Brain microvascular endothelial cell (primary cell): ENCODE results near the gene SPSB3.

Source experiments
- DNase-seq: peaks from one replicate; pipeline ENCODE4 v3.0.0-alpha.2; 2020
- H3K27ac ChIP-seq: fragments of 250-450 bp; sonication (Bioruptor Pico); 2 replicates; pipeline ENCODE4 v1.5.1; 2020; ENCODE audit warnings: mild to moderate bottlenecking, moderate library complexity
- H3K27me3 ChIP-seq: fragments of 250-450 bp; sonication (Bioruptor Pico); replicated peaks from 2 replicates; pipeline ENCODE4 v1.5.1; 2020; ENCODE audit warnings: mild to moderate bottlenecking
- H3K36me3 ChIP-seq: fragments of 250-450 bp; sonication (Bioruptor Pico); replicated peaks from 2 replicates; pipeline ENCODE4 v1.5.1; 2020; ENCODE audit warnings: mild to moderate bottlenecking
- H3K4me3 ChIP-seq: 2 replicates; pipeline ENCODE4 v1.5.1; 2011; ENCODE audit warnings: low read depth, mild to moderate bottlenecking, control low read depth, low read length, moderate library complexity
- CTCF ChIP-seq: IDR thresholded peaks from 2 replicates; pipeline ENCODE4 v1.5.1; 2011; ENCODE audit warnings: low read depth, mild to moderate bottlenecking, moderate library complexity, low read length, control low read depth, inconsistent platforms; ENCODE audit errors: missing control alignments
- in situ Hi-C: cut with HindIII; loops from 2 replicates; pipeline ENCODE4 v1.10.0; 2017; ENCODE audit warnings: low sequenced_read_pairs, low pct_ligation_motif_present

The SPSB3 gene

GRCh38 chr16:1791943-1792812 lies 9.8 kb upstream of the SPSB3 start:
- no peak for DNase-seq
- Histone ChIP-seq H3K27me3 (no peaks in the 10 kb centered on the region), H3K27ac (no peak overlapping the region), H3K36me3 (peaks cover 18% of the 10 kb centered on the region), H3K4me3 (no peak overlapping the region)
- in situ Hi-C loops: no loop called here
- TF ChIP-seq CTCF: no peak

- H3K27me3 ChIP-seq: no peaks in the 10 kb centered on the region
- TF ChIP-seq CTCF: no peak
- peaks cover 25% of the 10 kb centered on the region for H3K36me3 ChIP-seq
- no peak overlapping the region for H3K4me3 ChIP-seq
- no peak overlapping the region for H3K27ac ChIP-seq
- in situ Hi-C loops: no loop called here
- no peak for DNase-seq
Observed at GRCh38 chr16:1791256-1791942, 9.0 kb upstream of the SPSB3 start.

- no peak overlapping the region for H3K27ac ChIP-seq
- in situ Hi-C loops: no loop called here
- no peaks in the 10 kb centered on the region for H3K27me3 ChIP-seq
- peaks cover 27% of the 10 kb centered on the region for H3K36me3 ChIP-seq
- no peak for TF ChIP-seq CTCF
- no peak overlapping the region for H3K4me3 ChIP-seq
- no peak for DNase-seq
Observed at GRCh38 chr16:1790611-1791255, 8.4 kb upstream of the SPSB3 start.

DNA sequence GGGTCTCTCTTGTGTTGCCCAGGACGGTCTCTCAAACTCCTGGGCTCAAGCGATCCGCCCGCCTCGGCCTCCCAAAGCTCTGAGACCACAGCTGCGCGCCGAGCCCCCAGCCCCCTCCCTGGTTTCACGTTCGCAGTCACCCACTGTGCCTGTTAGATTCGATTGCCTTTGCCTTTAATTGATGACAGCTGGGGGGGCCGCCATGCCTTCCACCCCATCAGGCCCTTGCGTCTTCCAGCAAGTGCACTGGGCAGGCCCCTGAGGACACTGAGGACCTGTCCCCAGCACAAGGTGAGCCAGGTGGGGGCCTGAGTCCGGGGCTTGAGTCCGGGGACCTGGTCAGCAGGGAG lies 7.9 kb upstream of the SPSB3 start:
- H3K4me3 ChIP-seq: no peak overlapping the region
- no peak for TF ChIP-seq CTCF
- no peaks in the 10 kb centered on the region for H3K27me3 ChIP-seq
- no peak for DNase-seq
- H3K36me3 ChIP-seq: peaks cover 27% of the 10 kb centered on the region
- H3K27ac ChIP-seq: no peak overlapping the region
- in situ Hi-C loops: no loop called here

GRCh38 chr16:1789643-1790045 lies 7.3 kb upstream of the SPSB3 start:
- no peak for TF ChIP-seq CTCF
- Histone ChIP-seq H3K36me3 (peaks cover 27% of the 10 kb centered on the region), H3K4me3 (no peak overlapping the region), H3K27me3 (no peaks in the 10 kb centered on the region), H3K27ac (no peak overlapping the region)
- no peak for DNase-seq
- in situ Hi-C loops: no loop called here
